HG03575 (cell line): ENCODE measurements around the gene TNFSF13B.

Source experiments
- ATAC-seq: cut with Tn5 transposase; IDR thresholded peaks from one replicate; pipeline ENCODE4 v1.9.1; 2021; ENCODE audit not compliant: unreplicated experiment, insufficient number of reproducible peaks, low FRiP score; ENCODE audit errors: extremely low read depth

The TNFSF13B gene

GRCh38 chr13:108328848-108329247, 59.3 kb downstream of the TNFSF13B start:
- ATAC-seq: no peak

GRCh38 chr13:108332791-108333190, 63.3 kb downstream of the TNFSF13B start:
- ATAC-seq: no peak

- ATAC-seq: no peak
Measured at GRCh38 chr13:108342369-108343289, 73.1 kb downstream of the TNFSF13B start.

- no peak for ATAC-seq
Measured at GRCh38 chr13:108345016-108345415, 75.5 kb downstream of the TNFSF13B start.

GRCh38 chr13:108346376-108346775, 76.9 kb downstream of the TNFSF13B start:
- no peak for ATAC-seq

GRCh38 chr13:108349269-108349668, 79.8 kb downstream of the TNFSF13B start:
- ATAC-seq: no peak

GRCh38 chr13:108350579-108350978, 81.1 kb downstream of the TNFSF13B start:
- ATAC-seq: no peak

- no peak for ATAC-seq
Measured at GRCh38 chr13:108352599-108352998, 83.1 kb downstream of the TNFSF13B start.

- no peak for ATAC-seq
Measured at GRCh38 chr13:108357228-108357627, 87.7 kb downstream of the TNFSF13B start.
